CD4-positive, alpha-beta T cell treated with Interleukin-17A for 1 hour (primary cell): ENCODE results near the gene NUTM2A.
"Not testable (repeated sequence)": the region's sequence is repeated elsewhere in the genome, so short reads cannot be mapped to it uniquely, and the experiment has no call there.

ENCODE experiments used
- DNase-seq: peaks from one replicate; pipeline ENCODE4 v3.0.0-alpha.2; 2020

Gene NUTM2A, protein sequence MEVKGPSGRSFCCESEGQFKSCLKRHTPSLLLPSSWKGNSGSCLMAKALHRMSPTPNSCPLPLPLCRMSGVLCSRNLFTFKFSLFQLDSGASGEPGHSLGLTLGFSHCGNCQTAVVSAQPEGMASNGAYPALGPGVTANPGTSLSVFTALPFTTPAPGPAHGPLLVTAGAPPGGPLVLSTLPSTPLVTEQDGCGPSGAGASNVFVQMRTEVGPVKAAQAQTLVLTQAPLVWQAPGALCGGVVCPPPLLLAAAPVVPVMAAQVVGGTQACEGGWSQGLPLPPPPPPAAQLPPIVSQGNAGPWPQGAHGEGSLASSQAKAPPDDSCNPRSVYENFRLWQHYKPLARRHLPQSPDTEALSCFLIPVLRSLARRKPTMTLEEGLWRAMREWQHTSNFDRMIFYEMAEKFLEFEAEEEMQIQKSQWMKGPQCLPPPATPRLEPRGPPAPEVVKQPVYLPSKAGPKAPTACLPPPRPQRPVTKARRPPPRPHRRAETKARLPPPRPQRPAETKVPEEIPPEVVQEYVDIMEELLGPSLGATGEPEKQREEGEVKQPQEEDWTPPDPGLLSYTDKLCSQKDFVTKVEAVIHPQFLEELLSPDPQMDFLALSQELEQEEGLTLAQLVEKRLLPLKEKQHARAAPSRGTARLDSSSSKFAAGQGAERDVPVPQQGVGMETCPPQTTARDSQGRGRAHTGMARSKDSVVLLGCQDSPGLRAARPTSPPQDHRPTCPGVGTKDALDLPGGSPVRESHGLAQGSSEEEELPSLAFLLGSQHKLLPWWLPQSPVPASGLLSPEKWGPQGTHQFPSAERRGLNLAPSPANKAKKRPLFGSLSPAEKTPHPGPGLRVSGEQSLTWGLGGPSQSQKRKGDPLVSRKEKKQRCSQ

DNA sequence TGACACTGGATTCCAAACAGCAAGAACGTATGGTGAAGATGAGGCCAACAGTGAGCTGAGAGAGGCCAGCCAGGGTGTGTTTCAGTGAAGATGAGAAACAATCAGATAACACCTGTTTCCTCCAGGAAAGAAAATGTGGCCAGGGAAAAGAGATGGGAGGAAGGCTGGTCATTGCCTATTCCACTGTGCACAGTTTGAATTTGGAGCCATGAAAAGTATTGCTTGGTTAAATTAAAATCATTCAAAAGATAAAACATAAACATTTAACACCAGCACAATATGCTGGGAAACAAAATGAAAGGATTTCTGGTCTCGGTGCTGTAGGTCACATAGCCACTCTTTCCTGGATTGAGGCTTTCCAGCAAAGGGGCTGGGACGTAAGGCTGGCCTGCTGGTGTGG lies at the start of gene NUTM2A:
Gene NUTM2A (plus strand): TSS at position 301 of the 400 bp plus-strand sequence. CDS start 383 bp downstream, outside the sequence.
- DNase-seq = not testable (repeated sequence)

DNA sequence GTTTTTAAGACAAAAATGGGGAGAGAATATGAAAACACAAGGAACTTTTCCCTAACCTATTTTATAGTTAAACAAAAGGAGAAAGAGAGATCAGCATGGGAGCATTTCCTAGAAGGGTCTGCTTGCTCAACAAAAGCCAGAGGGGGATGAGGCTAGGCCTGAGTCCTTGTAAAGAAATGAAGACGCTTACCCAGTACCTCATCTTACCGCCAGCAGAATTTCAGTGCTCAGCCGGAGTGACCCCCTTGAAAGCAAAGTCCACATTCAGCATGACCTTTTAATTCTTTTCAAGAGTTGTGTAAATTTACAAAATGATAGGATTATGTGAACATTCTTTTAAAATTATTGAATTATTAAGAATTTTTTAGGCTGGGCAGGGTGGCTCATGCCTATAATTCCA lies 47.7 kb upstream of the NUTM2A start:
- DNase-seq = not testable (repeated sequence)

DNA sequence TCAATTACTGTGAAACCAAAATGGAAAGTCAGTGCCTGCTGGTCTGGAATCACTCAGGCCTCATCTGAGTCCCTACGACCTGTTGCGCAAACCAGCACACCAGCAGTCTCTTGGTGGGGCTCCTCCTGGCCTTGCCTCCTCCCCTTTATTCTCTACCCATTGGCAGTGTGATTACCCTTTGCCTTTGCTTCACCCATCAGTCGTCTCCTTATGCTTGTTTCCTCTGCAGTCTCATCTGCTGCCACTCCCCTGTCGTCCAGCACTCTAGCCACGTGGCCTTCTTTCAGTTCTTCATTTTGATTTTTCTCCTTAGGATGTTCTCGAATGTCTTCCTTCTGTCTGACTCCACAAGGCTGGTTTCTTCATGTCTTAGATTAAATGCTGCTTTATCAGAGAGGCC lies 40.8 kb upstream of the NUTM2A start:
- DNase-seq = not testable (repeated sequence)

DNA sequence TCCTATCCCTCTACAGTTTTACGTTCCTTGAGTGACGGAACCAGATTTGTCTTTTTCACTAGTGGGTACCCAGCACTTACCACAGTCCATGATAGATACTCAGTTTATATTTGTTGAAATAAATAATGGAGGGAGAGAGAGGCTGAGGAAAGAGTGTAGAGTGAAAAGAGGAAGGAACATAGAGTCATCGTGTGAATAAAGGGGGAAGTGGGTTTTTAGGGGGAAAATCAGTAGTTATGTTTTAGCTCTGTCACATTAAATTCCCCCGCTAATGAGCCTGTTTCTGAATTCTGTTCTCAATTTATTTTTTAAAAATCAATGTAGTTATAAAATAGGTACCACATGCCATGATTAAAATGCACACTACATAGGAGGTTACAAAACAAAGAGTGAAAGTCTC lies 39.2 kb upstream of the NUTM2A start:
- not testable (repeated sequence) for DNase-seq

DNA sequence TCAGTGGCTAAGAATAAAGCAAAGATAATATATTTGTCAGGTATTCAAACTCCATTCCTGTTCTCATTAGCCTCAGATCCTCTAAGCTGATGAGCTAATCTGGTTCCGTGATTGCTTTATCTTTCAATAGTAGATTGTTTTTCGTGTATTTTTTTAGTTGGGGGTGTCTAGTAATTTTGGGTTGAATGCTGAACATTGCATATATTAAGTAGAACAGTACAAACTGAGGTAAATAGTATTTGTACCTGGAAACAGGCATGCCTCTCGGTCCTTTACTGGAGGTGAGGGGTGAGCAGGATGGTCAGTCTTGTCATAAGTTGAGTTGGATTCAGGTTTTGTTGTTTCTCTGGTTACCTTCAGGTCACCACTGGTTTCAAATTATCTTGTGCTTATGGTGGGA lies 37.7 kb upstream of the NUTM2A start:
- not testable (repeated sequence) for DNase-seq

DNA sequence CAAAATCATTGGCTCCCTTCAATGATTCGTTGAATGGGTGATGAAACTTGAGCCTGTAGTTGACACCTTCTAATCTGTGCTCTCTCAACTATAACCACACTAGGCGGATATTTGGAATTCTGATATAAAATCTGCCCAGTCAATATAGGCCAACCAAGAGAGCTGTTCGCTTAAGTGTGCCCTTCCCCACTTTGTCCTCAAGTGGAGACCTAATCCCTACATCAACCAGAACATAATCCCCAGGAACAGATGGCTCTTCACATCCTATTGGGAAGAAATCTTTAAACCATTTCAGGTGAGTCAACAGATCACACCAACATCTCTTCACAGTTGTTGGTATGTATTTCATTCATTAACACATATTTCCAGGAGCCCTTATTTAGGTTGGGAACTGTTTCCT lies 33.4 kb upstream of the NUTM2A start:
- DNase-seq = not testable (repeated sequence)

DNA sequence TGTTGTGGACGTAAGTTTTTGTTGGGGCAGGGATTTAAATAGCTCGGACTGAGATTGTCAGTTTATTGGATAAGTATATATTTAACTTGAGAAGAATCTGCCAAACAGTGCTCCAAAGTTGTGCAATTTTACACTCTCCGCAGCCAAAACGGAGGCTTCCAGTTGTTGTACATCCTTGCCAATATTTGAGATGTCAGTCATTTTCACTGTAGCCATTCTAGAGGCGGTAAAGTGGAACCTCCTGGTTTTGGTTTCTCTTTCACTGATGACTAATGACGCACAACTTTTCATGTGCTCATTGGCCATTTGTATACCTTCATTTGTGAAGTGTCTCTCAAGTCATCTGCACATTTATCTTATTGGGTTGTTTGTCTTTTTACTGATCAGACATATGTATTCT lies 24.3 kb upstream of the NUTM2A start:
- DNase-seq = peak; percentile 78

DNA sequence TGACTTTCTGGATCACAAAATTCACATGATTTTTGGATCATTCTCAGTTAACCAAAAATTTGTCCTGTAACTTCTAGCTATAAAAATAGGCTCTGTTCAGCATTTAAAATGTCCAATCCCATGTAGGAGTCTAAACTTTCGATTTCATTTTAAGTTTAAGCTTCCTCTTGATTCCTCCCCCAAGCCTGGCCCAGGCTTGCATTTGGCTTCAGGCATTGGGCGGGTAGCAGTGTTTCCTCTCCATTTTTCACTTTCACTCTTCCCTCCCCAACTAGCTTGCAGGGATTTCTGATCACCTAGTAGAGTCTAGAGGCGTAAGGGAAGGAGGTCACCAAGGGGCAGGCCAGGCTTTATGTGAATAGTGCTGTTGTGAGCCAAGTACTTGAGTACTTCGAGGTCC lies 20.4 kb upstream of the NUTM2A start:
- not testable (repeated sequence) for DNase-seq

DNA sequence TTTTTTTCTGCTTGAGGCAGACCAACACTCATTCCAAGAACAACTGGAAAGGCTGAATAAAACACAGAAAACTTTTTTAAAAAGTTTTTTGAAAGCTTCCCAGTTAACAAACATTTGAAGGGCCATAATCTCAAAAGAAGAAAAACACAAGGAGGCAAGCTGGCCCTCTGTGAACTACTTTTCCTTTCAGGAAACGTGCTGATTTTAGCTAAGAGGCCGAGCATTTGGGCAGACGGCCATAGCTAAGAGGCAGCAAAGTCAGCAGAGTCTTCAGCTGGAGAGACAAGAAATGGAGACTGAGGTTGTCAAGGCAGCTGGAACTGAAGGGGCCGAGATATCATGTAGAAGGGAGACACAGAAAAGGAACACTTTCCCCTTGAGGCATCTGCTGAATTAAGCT lies 18.3 kb upstream of the NUTM2A start:
- not testable (repeated sequence) for DNase-seq

DNA sequence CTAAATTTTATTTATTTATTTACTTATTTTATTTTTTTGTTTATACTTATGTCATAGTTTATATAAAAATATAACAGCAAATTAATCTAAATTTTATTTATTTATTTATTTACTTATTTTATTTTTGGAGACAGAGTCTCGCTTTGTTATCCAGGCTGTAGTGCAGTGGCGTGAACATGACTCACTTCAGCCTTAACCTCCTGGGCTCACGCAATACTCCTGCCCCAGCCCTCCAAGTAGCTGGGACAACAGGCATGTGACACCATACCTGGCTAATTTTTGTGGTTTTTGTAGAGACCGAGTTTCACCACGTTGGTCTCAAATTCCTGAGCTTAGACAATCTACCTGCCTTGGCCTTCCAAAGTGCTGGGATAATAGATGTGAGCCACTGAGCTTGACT lies 14.9 kb upstream of the NUTM2A start:
- DNase-seq = not testable (repeated sequence)

DNA sequence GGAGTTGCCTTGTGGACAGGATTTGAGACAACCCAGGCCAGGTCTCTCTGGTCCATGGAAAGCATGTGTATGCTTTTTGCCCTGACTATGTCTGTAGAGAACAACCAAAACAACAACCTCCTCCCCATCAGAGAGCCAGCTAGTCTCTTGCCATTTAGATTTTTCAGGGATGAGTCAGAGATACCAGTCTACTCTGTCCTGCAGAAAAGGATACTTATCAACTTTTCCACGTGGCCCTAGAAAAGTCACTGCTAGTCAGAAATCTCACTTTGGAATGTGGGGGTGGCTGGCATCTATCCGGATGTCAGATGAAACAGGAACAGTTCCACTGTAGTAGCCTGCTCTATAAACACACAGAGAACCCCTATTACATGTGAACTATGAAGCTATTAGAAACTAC lies 13.4 kb upstream of the NUTM2A start:
- DNase-seq = not testable (repeated sequence)

DNA sequence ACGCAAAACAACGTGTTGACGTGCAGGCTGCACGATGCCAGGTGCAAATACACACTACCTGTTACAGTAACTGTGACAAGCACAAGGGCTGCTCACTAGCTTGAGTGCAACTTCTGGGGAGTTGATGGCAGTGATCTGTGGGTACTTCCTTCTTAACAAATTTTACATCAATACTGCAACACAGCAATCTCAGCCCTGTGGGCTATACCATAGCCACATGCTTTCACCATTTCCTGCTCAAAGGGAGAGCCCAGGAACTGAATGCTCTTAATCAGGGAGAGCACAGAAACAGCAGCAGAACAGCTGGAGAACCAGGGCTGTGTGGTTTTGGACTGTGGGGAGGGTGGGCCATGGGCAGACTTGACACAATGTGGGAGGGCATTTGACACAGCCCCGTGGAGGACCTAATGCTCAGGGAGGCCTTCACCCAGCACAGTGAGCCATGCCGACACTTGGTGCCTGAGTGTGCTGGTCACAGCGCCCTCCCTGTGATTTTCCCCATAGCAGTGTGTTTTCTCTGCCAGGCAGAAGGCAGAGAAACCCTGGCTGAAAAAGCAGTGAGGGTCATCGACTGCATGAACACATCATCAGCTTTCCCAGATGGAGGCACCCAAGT lies 12.0 kb upstream of the NUTM2A start:
- DNase-seq = not testable (repeated sequence)

DNA sequence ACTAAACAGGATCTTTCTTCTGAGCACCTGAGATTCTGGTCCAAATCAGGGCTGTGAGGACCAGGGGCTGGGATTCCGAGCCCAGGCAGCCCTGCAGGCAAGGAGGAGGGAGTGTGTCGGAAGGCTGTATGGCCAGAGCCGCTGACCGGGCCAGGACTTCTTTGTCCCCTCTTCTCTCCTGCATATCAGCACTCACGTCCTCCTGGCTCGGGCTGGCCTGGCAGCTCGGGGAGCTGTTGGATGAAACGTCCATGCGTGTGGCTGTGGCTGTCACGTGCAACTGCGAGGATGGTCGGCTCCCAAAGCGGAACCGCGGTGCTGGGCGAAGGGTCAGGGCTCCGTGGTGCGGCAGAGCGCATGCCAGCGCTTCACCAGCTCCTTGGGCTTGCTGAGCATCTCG lies 11.4 kb upstream of the NUTM2A start:
- not testable (repeated sequence) for DNase-seq

DNA sequence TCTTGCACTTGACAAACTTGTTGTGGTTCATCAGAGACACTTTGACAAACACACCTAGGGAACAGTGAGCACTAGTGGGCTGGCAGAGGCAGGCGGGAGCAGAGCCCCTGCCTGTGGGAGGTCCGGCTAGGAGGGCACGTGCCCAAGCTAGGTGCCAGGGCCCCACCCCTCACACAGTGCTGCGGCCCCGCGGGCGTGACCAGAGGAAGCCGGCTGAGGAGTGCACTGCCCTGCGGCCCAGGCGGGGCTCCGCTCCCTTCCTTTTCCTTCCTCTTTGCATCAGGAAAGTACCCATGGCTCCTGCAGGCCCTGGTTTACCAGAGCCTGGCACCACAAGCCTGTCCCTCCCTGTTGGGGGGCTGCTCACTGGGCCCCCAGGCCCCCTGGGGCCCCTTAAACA lies 9.1 kb upstream of the NUTM2A start:
- not testable (repeated sequence) for DNase-seq

DNA sequence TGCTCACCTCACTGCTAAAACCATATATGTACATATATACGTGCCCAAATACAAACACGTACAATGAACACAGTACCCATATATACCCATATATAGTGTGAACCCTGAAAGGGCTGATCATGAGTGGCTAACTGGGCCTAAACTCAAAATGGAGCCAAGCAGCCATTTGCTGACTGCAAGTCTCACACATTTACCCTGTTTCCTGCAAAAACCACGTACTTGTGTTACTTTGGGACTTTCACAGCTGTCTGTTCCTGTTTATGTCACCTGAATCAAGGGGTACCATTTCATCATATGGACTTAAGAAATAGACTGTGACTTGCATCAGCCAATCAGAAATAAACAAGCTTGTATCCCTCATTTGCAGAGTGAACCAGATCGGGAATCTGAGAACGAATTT lies 5.9 kb upstream of the NUTM2A start:
- not testable (repeated sequence) for DNase-seq

DNA sequence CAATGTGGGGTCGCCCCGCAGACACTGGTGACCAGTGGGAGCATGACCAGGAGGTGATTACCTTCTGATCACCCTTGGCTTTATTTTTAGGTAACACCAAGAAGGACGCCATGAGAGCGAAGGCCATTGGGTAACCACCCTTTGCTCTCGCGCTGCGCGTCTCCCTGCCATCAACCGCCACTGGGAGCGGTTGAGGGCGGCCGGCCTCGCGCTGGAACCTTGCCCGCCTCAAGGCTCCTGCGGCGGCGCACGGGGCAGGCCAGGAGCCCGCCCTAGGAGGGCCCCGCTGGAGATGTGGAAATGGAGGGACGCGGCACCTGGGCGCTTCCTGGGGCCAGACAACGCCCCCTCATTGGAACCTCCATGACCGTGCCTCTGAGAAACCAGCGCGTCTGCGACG lies 2.5 kb upstream of the NUTM2A start:
- DNase-seq = not testable (repeated sequence)

DNA sequence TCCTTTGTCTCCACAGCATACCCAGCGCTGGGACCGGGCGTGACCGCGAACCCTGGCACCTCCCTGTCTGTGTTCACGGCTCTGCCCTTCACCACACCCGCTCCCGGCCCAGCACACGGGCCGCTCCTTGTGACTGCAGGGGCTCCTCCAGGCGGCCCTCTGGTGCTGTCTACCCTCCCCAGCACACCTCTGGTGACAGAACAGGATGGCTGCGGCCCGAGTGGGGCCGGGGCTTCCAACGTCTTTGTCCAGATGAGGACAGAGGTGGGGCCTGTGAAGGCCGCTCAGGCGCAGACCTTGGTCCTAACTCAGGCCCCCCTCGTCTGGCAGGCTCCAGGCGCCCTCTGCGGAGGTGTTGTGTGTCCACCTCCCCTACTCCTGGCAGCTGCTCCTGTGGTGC lies 3.0 kb downstream of the NUTM2A start:
- not testable (repeated sequence) for DNase-seq

DNA sequence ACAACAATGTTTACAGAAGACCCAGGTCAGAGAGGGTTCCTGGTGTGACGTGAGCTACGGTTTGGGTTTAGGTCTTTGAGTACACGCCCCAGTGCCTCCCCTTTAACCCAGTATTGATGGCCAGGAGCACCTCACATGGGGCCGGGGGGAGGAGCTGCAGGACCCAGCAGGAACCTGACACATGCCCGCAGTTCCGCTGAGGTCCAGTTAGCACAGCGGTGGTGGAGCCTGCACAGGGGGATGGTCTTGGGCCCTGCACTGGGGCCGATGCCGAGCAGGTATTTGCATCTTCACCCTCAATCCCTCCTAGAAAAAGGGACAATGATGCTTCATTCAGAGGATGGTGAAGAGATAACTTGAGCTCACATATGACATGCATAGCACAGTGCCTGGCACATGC lies 4.0 kb downstream of the NUTM2A start:
- DNase-seq = not testable (repeated sequence)

DNA sequence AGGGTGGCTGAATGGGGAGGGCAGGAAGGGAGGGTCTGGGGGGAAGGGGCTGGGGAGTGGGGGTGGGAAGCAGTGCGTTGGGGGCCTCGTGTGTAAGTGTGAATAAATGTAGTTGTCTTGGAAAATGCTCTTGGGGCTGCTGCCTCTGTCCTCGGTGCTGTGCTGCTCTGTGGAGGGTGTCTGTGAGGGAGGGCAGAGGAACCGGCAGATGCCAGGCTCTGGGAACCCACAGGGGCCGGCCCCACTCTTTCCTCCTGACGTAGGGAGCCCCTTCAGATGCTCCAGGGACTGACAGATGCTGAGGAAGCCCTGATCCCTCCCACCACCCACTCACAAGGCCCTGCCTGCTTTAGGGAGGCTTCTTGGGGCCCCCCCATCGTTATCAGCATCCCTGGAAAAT lies 9.6 kb downstream of the NUTM2A start:
- DNase-seq = not testable (repeated sequence)

DNA sequence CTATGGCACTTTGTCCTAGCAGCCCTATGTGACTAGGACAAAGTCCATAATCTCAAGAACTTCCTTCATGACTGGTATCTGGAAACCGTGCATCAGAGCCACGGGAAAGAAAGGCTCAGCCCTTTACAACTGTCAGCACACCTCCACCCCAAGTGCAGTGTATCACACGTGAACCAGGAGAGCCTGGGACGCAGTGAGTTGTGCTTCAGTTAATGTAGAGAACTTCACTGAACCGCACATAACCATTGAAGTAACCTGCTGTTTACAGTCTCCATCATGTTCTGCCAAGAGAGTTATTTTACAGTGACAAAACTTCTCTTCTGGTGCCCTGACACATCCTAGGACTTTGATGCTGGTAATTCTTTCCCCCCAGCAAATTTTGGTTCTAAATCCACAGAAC lies 12.0 kb downstream of the NUTM2A start:
- DNase-seq = not testable (repeated sequence)

DNA sequence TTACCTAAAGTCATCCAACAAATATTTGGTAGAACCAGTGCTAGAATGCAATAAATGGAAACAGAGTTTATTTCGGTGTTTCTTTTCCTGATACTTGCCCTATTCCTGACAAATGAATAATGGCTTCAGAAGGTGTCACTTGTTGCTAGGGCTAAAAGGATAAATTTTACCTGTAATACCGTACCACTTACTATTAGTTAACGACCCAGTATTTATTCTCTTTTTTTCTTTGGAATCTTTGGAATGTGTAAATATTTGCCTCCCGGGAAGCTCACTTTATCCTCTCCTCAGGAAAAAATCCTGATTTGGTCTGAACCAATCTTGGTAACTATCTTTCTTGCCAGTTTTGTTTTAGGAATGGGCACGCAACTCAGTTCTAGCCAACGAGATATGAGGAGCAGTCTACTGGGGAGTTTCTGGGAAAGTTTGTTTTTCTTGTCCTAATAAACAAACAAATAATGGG lies 14.1 kb downstream of the NUTM2A start:
- DNase-seq = not testable (repeated sequence)

DNA sequence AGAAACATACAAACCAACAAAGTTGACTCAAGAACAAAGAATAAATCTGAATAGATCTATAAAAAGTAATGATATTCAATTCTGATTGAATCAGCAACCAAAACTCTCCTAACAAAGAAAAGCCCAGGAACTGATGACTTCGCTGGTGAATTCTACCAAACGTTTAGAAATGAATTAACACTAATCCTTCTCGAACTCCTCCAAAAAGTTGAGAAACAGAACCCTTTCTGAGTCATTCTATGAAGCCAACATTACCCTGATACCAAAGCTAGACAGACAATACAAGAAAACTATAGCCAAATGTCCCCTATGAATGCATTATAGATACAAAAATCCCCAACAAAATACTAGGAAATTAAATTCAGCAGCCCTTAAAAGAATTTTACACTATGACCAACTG lies 16.9 kb downstream of the NUTM2A start:
- not testable (repeated sequence) for DNase-seq

DNA sequence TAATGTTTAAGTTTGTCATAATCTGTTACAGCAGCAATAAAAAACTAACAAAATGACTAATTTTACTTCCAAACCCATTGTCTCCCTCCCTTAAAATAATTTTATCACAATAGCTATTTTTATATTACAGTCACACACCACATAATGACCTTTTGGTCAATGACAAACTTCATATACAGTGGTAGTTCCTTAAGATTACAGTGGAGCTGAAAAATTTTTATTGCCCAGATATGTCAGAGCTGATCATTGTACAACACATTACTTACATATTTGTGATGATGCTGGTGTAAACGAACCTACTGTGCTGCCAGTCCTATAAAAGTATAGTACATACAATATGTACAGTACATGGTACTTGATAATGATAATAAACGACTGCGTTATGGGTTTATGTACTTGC lies 22.1 kb downstream of the NUTM2A start:
- not testable (repeated sequence) for DNase-seq
